Measurements from ENCODE around the gene DTNA. TPM values are rescaled to one million over a fixed set of nuclear protein-coding genes. Genes with fewer than 3 reads are reported as not detected.

DTNA gene
- polyA plus RNA-seq, 1 donor from 2014 or later: 53.9 TPM

- Histone ChIP-seq H3K27me3 (ENCODE audit: insufficient read depth, low read depth, low read length) (no peaks in the 10 kb centered on the region), H3K9me3 (ENCODE audit: low read length) (no peaks in the 10 kb centered on the region), H3K9me2 (ENCODE audit: insufficient read depth, low read length) (no peaks in the 10 kb centered on the region), H3K79me2 (replicated peaks; ENCODE audit: insufficient read depth, low read length) (no peaks in the 10 kb centered on the region), H3K4me2 (ENCODE audit: low read length) (no peak overlapping the region), H3K9ac (ENCODE audit: low read length) (no peak overlapping the region), H3K4me3 (ENCODE audit: low read length) (no peak overlapping the region), H2AFZ (ENCODE audit: low read depth, low read length) (no peak overlapping the region), H3F3A (ENCODE audit: insufficient read depth, low read length, poor library complexity, severe bottlenecking) (no peaks in the 10 kb centered on the region), H3K27ac (ENCODE audit: low read length) (no peak overlapping the region), H3K36me3 (ENCODE audit: insufficient read depth, low read length) (no peaks in the 10 kb centered on the region), H4K20me1 (ENCODE audit: insufficient read depth) (no peaks in the 10 kb centered on the region)
- TF ChIP-seq EP300 (conservative IDR thresholded peaks at IDR 0.05; ENCODE audit: poor library complexity, severe bottlenecking) (no peak), POLR2AphosphoS5 (IDR thresholded peaks at IDR 0.05) (no peak), RAD21 (conservative IDR thresholded peaks at IDR 0.05) (no peak), SMC3 (conservative IDR thresholded peaks at IDR 0.05; ENCODE audit: poor library complexity) (no peak), REST (IDR thresholded peaks at IDR 0.05; ENCODE audit: borderline replicate concordance) (no peak), MXI1 (conservative IDR thresholded peaks at IDR 0.05; ENCODE audit: poor library complexity, severe bottlenecking) (no peak), TAF1 (IDR thresholded peaks at IDR 0.05; ENCODE audit: low read depth) (no peak), CTCF (IDR thresholded peaks at IDR 0.05; ENCODE audit: poor library complexity, severe bottlenecking) (no peak), EZH2 (IDR thresholded peaks at IDR 0.05; ENCODE audit: borderline replicate concordance, insufficient read depth, low read length, poor library complexity, severe bottlenecking) (no peak)
Measured at GRCh38 chr18:34758378-34758948, 48.4 kb downstream of the DTNA start.

- no peak for TF ChIP-seq CTCF (IDR thresholded peaks at IDR 0.05; ENCODE audit: poor library complexity, severe bottlenecking)
- TF ChIP-seq POLR2AphosphoS5 (IDR thresholded peaks at IDR 0.05): no peak
- no peak for TF ChIP-seq REST (IDR thresholded peaks at IDR 0.05; ENCODE audit: borderline replicate concordance)
- no peak for TF ChIP-seq EP300 (conservative IDR thresholded peaks at IDR 0.05; ENCODE audit: poor library complexity, severe bottlenecking)
- no peak for TF ChIP-seq MXI1 (conservative IDR thresholded peaks at IDR 0.05; ENCODE audit: poor library complexity, severe bottlenecking)
- no peak for TF ChIP-seq TAF1 (IDR thresholded peaks at IDR 0.05; ENCODE audit: low read depth)
- no peaks in the 10 kb centered on the region for H3K9me3 ChIP-seq (ENCODE audit: low read length)
- no peaks in the 10 kb centered on the region for H3F3A ChIP-seq (ENCODE audit: insufficient read depth, low read length, poor library complexity, severe bottlenecking)
- H3K9ac ChIP-seq (ENCODE audit: low read length): no peak overlapping the region
- no peaks in the 10 kb centered on the region for H3K36me3 ChIP-seq (ENCODE audit: insufficient read depth, low read length)
- H3K4me3 ChIP-seq (ENCODE audit: low read length): no peak overlapping the region
- H2AFZ ChIP-seq (ENCODE audit: low read depth, low read length): no peak overlapping the region
- no peaks in the 10 kb centered on the region for H3K79me2 ChIP-seq (replicated peaks; ENCODE audit: insufficient read depth, low read length)
- H3K4me2 ChIP-seq (ENCODE audit: low read length): no peak overlapping the region
- no peaks in the 10 kb centered on the region for H3K9me2 ChIP-seq (ENCODE audit: insufficient read depth, low read length)
- H4K20me1 ChIP-seq (ENCODE audit: insufficient read depth): no peaks in the 10 kb centered on the region
- H3K27ac ChIP-seq (ENCODE audit: low read length): no peak overlapping the region
- no peaks in the 10 kb centered on the region for H3K27me3 ChIP-seq (ENCODE audit: insufficient read depth, low read depth, low read length)
Measured at GRCh38 chr18:34760444-34760843, 50.3 kb downstream of the DTNA start.
